HG03064 (cell line): Measurements from ENCODE around the gene DSC3.
"Not testable (repeated sequence)": the region's sequence is repeated elsewhere in the genome, so short reads cannot be mapped to it uniquely, and the experiment has no call there.

Experiments used
- ATAC-seq: cut with Tn5 transposase; IDR thresholded peaks from one replicate; pipeline ENCODE4 v1.9.1; 2021; ENCODE audit warnings: low read depth; ENCODE audit not compliant: unreplicated experiment

Gene DSC3

DNA sequence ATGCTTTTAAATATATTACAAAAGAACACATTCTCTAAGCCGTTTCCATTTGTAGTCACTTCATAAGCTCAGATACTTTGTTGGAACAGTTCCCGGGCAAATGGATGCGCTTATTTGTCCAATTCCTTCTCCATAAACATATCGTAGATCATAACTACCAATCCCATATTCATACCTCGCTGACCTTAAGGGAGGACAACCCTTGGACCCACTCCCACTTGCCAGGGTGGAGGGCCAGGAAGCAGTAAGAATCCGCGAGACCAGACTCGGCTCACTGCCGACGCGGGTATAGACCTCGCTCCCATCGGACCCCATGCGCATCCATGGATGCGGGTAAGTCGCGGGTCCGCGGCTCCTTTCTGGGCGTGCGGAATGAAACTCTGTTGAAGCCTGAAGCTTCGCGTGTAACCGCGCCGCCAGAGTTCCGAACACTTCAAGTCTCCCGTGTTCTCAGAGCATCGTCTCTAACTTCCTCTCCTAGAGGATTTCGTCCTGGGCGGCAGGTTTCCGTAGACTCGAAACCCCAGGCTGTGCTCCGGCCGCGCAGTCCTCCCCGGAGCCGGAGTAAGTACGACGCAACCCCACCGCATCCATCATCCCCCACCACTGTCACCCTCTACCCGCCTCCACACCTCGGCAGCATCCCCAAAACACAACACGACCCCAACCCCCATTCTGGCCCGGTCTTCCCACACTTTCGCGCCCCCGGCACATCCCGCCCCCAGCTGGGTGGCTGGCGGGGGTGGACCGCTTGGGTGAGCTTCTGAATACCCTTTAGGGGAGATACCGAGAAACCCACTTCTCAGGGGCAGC, 1.1 kb downstream of the DSC3 start:
- ATAC-seq = no peak

DNA sequence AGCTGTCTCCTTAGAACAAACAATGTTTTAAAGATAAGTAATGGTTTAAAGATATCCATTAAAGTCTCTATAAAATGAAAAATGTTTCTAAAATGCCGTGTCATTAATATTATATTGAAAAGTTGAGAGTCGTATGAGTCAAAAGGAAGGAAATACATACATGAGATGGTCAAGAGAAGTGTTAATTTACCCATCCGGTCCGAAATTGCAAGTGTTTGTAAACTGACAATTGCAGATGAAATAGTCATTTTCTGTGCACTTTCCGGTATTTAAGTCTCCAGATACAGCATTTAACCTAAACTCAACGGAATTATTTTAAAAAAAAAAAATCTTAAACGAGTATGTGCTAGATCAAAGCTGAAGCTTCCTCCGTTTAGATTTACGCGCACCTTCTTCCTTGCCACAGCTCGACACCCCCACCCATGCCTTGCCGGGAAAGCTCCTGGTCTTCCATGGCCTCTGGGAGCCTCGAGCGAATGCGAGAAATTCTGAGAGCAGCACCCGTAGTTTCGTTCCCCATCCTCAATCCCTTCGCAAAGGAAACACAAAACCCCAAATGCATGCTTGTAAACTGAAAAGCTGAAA, 1.8 kb downstream of the DSC3 start:
- ATAC-seq = no peak

DNA sequence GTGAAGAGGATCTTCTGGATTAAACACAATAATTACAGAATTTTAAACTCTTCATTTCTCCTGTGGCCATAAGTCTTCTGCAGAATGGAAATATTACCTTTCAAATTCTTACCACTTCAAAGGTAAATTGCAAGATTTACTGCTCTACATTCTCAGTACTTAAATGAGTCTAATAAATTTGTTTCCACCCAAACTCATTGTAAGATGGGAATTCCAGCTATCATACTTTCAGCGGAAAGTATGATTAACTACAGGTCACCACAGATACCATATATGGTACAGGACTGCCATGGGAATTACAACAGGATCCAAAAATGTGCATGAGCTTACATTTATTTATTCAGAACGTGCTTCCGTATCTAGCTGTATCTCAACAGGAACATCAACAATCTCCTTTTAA, 3.1 kb downstream of the DSC3 start:
- ATAC-seq = no peak

DNA sequence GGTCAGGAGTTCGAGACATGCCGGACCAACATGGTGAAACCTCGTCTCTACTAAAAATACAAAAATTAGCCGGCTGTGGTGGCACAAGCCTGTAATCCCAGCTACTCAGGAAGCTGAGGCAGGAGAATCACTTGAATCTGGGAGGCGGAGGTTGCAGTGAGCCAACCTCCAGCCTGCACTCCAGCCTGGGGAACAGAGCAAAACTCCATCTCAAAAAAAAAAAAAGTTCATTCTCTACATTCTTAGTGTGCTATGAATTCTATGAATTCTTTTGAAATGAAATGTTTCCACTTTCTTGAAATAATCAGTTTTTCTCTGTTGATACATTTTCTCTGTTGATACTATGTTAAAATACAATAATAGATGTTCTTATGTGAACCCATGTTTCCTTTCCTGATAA, 4.9 kb downstream of the DSC3 start:
- ATAC-seq = not testable (repeated sequence)

DNA sequence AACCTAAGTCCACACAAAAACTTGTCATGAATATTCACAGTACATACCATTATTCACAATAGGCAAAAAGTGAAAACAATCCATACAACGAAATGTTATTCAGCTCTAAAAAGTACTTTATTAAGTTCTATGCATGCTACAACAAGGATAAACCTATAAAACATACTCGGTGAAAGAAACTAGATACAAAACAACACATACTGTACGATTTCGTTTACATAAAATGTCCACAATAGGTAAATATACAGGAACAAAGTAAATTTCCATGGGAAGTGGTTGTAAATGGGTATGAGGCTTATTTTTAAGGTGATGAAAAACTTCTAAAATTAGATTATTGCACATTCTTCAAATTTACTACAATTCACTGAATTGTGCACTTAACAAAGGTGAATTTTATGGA, 8.0 kb downstream of the DSC3 start:
- ATAC-seq = no peak

DNA sequence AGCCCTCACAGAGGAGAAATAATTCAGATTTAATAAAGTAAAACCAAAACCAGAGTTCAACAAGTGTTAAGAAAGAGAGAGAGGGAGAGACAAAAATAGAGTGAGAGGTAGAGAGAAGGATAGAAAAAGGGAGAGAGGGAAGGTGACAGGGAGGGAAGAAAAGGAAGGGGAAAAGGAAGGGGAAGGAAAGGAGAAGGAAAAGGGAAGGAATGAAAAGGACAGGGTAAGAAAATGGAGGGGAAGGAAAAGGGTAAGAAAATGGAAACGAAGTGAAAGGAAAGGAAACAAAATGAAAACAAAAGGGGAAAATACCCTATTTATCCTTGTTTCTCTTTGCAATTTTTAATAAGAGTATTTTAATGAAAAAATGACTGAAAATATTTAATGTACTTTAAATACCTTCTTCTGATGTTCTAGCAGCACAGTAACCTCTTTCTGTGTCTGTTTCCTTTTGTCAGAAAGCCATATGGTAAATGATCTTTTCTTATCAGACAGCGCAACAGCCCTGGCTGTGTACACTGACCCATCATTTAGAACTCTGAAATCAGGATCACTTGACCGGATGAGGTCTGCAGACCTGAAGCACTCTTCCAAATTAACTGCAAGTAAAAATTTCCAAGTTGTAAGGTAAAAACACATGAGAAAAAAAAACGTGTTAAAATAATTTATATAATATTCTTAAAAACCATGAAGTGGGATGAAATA, 11.8 kb downstream of the DSC3 start:
- no peak for ATAC-seq

DNA sequence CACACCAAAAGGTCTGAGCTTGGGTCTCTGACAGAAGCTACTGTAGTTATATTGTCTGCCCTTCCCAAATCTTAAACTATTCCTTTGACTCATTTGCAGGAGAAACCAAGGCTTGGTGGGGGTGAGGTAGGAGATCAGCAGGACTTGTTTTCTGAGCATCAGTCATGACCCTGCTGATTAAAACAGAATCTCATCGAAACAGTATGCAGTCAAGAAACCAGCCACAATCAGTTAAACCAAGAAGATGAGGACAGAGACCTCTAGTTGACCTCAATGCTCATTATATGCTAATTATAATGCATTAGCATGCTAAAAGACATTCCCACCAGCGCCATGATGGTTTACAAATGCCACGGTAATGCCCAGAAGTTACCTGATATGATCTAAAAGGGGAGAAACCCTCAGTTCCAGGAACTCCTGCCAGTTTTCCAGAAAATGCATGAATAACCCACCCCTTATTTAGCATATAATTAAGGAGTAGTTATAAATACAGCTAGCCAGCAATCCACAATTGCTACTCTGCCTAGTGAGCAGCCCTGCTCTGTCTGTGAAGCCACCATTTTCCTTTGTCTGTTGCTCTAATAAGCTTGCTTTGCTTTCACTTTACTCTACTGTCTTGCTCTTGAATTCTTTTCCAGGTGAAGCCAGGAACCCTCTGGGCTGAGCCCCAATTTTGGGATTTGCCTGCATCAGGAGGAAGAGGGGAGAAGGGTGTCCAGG, 26.7 kb downstream of the DSC3 start:
- no peak for ATAC-seq

DNA sequence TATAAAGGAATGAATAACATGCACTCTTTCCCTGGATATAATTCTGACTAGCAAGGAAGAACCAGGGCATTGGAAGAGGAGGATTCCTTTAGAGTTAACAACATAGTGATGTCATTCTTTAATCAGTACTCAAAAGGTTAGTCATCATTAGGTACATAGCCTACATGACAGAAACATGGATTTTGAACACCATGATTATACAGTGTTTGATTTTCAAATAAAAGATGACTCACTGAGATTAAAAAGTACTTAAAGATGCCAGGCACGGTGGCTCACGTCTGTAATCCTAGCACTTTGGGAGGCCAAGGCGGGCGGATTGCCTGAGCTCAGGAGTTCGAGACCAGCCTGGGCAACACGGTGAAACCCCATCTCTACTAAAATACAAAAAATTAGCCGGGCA, 31.1 kb downstream of the DSC3 start:
- not testable (repeated sequence) for ATAC-seq

DNA sequence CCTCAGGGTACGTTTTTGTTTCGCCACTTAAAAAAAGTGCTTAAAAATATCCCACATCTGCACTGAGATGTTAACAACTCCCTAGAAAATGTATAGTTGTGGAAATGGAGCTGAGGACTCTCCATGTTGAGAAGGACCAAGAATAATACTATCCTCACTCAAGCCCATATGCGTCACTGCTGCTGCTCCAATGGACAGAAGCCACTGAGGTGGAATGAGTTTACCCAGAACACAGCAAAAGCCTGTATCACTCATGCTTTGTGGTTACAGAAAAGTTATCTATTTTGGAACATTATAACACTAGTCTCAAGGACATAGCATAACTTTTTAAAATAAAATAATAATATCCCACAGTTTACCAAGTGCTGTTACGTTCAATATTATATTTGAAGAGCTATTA, 31.9 kb downstream of the DSC3 start:
- ATAC-seq = no peak

DNA sequence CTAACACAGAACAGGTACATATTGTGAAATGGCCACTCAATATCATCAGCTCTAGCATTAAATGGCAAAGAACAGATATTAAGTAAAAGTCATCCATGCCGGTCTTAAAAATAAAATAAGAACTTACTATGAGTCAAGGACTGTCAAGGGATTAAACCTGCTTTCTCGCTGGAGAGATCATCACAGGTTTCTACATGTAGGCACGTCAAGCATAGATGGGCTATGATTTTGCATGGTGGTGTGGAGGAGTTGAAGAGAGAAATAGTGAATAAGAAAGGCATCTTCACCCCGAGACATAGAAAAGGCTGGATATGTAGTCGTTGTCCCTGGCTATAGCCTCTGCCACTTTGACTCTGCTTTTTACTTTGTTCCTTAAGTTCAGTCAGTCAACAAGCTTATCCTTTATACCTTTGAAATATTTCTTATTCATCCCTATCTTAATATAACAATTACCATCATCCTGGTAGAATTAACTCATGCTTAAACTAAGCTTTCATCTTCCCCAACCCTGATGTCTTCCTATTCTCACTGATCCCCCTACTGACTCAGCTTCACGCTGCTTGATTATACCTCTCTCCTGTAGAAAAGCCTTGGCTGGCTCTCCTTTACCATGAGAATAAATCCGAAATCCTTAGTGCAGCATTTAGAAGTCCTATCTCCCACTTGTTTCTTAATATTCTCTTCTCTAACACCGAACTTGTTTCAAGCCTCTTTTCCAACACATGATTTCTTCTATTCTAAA, 42.5 kb downstream of the DSC3 start:
- ATAC-seq = no peak

DNA sequence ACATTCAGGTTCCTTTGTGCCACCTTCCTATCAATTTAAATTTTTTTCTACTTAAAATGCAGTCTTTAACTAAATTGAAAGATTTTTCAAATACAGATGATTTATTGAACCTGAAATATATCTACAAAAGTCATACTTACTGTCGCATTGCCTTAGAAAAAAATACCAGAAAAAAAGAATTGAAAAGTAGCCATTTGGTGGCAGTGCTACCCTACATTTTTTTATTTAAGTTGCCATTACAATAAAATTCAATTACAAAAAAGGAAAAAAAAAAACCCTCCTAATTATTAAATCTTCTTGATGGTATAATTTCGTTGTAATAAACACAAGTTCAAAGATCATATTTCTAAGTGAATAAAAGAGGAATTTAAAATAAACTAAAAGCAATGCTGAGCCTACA, 43.4 kb downstream of the DSC3 start:
- no peak for ATAC-seq

DNA sequence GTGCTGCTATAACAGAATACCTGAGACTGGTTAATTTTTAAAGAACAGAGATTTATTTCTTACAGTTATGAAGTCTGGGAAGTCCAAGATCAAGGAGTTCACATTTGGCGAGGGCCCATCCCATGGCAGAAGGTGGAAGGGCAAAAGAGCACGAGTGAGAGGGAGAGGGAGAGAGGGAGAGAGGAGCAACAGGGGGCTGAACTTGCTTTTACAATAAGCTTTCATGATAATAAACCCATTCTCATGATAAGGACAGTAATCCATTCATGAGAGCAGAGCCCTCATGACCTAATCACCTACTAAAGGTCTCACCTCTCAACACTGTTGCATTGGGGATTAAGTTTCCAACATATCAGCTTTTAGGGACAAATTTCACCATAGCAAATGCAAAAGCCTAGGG, 45.3 kb downstream of the DSC3 start:
- no peak for ATAC-seq

DNA sequence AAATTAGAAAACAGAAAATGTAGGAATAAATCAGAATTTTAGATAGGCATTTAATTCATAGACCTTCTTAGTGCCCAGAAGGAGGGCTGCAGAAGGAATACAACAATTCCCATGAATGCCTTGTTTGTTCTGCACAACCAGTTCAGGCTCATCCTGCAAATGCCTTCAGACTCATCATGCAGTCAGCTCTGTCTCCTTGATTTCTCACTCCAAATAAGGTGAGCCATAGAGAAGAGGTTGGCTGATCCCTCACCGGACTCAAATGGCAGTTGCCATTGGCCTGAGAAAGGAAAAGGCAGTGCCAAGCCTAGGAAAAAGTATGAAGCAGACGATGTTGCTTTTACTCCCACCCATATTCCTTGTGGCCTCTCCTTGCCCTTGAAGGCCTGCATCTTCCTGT, 50.3 kb downstream of the DSC3 start:
- ATAC-seq = no peak

DNA sequence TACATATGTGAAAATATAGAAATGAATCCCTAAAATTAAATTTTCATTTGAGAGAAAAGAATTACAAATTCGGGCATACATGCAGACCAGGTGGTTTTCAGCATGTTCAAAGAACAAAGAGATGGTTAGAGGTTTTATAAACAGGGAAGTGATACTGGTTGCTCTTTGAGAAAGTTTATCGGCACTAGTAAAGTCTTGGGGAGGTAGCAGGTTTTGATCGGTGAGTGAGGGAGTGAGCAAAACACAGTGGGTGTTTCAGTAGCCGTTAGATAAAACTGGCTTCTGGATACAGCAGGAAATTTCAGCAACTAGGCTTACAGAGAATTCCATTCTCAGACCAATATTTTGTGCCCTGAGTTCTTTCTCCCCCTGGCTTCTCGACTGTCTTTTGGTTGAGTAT, 51.1 kb downstream of the DSC3 start:
- no peak for ATAC-seq

DNA sequence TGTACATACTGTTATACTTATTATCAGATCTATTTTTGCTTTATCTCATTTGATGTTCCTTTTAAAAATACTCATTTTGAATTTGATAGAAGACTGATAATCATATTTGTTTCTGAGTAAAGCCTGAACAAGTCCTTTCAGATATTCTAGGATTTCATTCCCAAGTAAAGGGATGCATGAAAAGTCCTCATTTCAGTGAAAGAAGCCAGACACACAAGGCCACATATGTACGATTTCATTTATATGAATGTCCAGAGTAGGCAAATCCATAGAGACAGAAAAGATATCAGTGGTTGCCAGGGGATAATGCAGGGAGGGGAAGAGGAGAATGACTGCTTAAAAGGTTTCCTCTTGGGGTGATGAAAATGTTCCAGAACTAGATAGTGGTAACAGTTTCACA, 53.4 kb downstream of the DSC3 start:
- no peak for ATAC-seq

DNA sequence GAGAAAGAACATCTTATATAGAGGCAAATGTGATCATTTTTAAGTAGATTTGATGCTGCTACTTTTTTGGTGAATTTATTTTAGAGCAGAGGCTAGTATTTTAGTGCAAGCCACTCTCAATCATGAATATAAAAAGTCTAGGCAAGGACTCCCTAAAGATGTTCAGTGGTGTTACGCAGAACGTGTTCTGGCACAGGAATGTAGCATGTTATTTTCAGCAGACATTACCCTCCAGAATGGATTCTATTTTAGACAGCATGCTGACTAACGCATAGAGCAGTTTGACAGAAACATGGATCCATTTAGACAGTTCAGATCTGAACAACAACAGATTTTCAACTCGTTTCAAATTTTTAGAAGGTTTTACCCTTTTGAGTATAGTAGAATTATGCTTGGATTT, 54.1 kb downstream of the DSC3 start:
- no peak for ATAC-seq

DNA sequence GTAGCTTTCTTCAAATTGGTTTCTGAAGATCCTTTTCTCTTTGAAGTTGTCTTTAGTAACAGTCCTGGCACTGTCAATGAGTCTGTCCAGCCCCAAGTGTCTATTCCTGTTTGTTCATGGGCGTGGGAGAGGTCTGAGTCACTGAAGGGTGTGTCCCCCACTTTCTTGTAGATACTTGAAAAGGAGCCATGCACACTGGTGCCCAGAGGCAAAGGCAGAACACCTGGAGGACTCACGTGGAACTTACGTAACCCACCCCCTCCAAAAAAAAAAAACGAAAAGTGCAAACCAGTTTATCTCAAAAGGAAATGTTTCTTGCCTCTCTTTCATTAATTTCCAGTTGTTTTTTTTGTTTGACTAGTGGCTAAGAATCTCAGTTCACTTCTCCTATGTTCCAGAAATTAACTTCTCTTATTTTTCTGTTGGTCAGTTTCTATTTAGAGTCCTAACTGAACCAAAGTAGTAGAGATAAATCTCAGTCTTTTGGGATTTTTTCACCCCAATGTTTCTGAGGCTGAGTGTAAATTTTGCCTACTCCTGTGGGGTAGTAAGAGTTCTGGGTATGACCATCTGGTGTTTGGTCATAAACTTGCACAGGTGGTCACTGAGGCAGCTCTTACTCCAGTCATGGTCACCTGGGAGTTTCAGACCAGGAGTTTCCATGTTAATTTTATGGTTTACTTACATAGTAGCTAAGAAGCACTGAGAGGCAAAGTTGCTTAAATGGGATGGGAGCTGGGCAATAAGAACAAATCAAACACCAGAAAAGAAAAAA, 54.9 kb downstream of the DSC3 start:
- ATAC-seq = no peak

DNA sequence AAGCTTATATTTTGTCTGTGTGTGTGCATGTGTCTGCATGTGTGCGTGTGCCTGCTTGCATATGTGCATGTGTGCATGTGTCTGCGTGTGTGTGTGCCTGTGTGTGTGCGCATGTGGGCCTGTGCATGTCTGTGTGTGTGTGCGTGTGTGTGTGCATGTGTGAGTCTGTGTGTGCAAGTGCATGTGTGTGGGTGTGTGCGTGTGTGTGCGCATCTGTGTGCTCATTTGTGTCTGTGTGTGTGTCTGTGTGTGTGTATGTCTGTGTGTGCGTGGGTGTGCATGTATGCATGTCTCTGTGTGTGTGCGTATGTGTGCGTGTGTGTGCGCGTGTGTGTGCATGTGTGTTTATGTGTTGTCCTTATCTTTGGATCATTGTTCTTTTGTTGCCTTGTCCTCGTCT, 56.8 kb downstream of the DSC3 start:
- no peak for ATAC-seq

DNA sequence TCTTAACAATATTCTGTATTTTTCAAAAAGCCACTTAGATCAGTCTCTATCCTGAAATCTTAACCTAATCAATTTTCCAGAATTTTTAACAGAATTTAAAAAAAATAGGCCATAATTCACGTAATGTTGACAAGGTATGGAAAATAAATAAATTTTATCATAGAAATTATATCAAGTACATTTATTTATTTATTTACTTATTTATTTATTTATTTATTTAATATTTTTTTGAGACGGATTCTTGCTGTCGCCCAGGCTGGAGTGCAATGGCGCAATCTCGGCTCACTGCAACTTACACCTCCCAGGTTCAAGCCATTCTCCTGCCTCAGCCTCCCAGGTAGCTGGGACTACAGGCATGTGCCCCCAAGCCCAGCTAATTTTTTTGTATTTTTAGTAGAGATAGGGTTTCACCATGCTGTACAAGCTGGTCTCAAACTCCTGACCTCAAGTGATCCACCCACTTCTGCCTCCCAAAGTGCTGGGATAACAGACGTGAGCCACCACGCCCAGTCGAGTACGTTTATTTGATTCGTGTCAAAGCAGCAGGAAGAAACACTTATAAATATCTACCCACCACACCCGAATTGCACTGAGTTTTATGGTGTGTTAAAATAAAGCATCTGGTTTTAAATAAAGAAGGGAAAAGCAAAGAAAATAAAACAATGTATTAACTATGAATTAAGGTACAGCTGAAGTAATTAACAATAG, 60.1 kb downstream of the DSC3 start:
- ATAC-seq = no peak
